GM19193 (cell line): Measurements from ENCODE around the gene PLEKHA6.

Experiments
- POLR2A ChIP-seq: IDR thresholded peaks from 4 replicates; pipeline ENCODE4 v1.6.1; 2011; ENCODE audit not compliant: insufficient read depth, insufficient read length; ENCODE audit errors: extremely low read depth

The PLEKHA6 gene

DNA sequence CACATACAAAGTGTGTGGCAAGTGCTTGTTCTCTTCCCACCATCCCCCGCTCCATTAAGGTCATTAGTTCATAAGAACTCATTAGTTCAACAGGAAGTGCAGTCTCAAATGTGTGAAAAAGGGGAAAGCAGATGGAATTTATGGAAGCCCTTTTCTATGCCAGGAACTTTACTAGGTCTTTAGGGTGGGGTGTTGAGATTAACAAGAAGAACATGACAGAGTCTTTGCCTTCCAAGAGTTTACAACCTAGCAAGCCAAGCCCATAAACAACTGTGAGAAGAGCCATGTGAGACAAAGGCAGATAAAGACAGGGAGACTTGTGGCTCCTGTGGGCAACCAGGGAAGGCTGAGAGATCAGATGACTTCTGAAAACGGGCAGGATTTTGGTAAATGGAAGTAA, 21.4 kb downstream of the PLEKHA6 start:
- no peak for TF ChIP-seq POLR2A

DNA sequence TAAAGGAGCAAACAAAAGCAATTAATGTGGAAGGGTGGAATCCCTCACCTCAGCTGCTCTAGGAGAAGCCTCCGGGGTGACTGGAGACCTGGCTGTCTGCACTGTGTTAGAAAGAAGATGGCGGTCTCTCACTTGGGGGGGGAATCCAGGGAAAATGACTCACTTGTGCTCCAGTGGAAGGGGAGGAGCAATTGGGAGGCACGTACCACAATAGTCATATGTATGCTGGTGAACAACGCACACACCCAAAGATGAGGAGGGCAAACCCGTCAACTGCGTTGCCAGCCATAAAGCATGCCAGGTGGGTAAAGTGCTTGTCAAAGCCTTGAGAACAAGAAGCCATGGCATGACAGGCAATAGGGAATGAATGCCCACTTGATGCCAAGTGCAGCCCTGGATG, 22.1 kb downstream of the PLEKHA6 start:
- TF ChIP-seq POLR2A: no peak

DNA sequence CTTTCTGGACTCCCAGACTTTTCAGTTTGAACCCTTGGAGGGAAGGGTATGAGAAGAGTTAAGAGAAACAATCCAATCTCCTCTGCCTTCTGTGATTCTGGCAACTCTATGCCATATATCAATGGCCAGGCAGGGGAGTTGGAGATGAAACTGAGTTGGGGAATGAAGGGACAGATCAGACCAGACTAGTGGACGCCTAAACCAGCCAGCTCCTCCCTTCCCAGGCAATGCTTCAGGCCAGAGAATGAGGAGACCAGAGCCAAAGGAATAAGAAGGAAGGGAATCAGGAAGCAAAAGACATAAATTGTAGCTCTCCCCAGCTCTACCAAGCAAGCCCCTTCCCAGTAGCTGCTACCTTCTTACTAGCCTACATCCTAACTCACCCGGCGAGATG, 22.7 kb downstream of the PLEKHA6 start:
- no peak for TF ChIP-seq POLR2A

DNA sequence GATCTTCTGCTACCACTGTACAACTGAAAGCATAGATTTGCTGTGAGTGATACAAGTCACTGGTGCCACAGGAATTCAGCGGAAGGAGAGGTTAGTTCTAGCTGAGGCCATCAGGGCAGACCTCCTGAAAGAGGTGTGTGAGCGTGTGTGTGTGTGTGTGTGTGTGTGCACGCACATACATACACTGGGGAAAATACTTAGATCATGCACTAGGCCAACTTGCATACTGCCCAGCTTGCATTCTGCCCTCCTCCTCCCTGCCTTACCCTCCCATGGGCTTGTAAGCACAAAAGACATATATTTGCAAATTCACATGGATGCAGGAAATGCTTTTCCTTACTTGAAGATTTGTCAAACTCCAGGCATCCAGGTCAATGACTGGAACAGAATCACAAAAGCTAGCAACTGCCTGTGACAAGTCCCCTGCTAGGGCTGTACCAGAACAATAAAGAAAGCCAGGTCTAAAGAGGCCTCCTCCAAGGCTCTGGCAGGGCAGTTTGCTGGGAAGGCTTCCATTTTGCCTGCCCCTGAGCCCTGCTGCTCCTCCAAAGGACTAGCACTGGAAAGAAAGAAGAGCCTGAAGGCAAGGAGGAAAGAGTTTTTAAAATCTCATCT, 23.2 kb downstream of the PLEKHA6 start:
- no peak for TF ChIP-seq POLR2A

DNA sequence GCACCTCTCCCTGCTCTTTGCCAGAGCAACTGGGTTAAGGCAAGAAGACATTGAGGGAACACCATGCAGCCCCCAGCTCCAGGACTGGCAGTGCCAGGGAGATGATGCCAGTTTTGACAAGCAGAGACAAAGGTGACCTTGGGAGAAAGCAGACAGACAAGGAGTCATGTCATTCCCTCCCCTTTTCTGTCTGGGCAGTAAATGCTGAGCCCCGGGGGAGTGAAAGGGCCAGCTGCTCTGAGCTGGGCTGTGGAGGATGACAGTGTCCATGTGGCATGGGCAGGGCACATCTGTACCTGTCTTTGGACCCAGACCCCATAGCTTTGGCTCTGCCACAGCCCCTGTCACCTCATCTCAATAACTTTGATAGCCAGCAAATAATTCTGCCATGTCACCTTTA, 24.2 kb downstream of the PLEKHA6 start:
- no peak for TF ChIP-seq POLR2A

DNA sequence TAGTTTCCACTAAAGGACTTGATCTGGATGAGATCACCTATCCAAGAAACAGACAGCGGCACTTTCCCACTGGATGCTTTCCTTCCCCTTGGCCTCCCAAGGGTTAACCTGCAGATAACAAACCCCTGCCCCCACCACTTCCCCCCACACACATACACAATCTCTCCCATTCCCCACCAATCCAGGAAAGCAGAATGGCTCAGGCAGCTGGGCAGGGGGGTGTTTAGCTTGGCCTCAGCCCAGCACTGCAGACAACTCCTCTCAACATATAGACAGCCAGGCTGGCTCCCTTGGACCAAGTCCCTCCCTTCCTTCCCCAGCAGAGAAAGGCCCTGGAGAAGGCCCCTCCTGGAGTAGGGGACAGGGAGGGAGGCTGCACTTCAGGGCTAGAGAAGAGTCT, 24.6 kb downstream of the PLEKHA6 start:
- no peak for TF ChIP-seq POLR2A

DNA sequence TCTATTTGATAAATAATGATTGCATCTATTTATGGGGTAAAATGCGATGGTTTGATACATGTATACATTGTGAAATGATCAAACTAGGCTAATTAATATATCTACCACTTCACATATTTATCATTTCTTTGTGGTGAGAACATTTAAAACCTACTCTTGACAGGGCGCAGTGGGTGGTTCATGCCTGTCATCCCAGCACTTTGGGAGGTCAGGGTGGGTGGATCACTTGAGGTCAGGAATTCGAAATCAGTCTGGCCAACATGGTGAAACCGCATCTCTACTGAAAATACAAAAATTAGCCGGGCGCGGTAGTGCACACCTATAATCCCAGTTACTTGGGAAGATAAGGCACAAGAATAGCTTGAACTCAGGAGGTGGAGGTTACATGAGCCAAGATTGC, 25.3 kb downstream of the PLEKHA6 start:
- no peak for TF ChIP-seq POLR2A

DNA sequence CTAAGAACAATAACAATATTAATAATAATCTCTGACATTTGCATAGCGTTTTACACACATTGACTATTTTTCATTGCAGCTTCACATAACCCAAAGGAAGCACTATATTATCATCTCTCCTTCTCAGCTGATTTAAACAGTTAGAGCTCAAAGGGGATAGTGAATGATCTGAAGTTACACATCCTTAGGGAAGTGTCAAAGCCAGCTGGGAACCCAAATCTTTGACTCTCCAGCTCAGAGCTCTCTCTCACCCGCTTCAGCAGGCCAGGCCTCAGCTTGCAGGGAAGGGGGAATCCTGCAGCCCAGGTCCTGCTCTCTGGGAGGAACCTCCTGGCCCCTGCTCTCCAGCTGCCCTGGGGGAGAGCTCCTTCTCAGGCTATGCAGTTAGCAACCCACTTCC, 26.3 kb downstream of the PLEKHA6 start:
- TF ChIP-seq POLR2A: no peak

DNA sequence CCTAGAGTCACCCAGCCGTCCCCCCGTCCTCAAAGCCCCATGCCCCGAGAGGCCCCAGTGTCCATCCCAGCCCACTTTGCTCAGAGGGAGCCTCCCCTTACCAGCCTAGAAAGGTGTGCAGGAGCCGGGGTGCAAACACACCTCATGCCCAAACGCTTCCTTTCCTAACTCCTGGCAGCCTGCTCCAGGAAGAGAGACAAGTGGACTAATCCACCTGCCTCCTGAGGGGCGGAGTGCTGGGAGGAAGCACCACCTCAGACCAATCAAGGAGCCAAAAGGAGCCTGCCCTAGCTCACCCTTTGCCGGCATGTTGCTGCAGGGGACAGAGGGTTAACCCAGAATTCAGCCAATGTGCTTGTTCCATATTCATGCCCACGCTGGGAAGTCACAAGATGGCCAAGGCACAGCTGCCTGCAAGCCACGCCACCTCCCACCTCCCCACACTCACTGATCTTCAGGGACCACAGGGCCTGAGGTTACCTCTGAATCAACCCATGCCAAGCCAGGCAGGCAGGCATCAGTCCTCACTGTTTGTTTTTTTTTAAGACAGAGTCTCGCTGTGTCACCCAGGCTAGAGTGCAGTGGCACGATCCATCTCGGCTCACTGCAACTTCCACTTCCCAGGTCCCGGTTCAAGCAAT, 27.8 kb downstream of the PLEKHA6 start:
- TF ChIP-seq POLR2A: no peak

DNA sequence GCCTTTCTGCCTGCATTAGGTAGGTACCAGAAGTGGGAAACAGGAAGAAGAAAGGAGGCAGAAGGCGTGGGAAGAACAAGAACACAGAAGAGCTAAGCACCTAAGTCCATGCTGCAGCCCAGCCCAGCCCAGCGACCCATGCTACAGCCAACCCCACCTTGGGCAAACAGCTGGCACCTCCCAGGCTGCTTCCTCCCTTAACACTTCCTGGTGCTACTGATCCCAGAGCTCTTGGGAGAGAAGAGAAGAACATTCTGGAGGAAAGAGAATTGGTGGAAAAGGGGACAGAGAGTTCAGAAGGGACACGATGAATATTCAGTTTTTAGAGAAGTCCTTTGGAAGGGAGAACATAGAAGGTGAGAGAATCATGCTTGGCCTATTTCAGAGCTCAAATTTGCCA, 28.5 kb downstream of the PLEKHA6 start:
- TF ChIP-seq POLR2A: no peak

DNA sequence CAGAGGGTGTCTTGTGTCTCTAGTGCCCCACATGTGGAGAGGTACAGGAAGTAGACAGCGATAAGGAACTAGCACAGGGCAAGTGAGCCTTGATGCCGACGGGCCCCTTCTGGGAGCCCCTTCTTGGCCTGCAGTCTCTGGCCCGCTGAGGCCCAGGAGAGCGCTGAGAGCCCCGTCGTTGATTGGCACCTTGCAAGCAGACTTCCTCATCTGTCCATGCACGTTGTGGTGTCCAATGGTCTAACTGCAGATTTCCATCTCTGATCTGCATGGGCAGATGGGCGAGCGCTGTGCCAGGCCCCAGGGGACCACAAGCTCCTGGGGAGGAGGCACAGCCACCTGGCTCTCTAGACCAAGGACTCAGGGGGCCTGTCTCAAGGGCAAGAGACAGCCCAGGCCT, 32.4 kb downstream of the PLEKHA6 start:
- no peak for TF ChIP-seq POLR2A

DNA sequence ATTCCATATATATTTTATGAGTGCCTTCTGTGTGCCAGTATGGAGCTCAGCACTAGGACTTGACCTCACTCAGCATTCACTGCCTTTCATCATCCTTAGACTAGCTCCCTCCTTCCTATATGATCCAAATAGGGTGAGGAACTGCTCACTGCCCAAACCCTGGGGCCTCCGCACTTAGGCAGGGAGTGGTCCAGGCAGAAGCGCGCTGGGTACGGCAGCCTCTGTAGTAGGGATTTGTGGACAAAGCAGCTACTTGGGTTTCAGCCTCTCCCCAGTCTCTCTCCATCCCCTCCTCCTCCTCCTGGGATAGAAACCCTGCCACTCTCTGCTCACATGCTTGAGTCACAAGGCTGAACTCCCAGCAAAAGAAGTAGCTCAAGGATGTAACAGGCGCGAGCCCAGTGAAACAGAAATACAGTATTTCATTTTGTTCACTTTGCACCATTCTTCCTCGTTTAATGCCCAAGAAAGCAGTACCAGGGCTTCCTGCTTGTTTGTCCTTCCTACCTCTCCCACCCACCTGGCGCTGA, 32.9 kb downstream of the PLEKHA6 start:
- no peak for TF ChIP-seq POLR2A

DNA sequence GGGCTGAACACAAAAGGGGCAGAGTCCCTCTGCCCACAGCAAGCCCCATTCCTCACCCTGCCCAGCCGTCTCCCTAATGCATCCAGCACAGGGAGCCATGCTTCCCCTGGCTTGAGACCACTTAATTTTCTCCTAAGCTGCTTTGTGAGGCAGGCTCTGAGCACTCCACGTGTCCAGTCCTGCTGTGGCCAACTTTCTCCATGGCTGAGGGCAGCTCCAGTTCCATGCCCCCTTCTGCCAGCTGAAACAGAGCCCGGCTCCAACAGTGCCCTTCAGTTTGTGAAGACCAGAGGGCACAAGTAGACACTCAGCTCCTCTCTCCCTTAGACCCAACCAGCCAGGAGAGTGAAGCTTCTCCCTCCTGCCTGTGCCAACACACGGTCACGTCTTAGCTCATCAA, 33.8 kb downstream of the PLEKHA6 start:
- no peak for TF ChIP-seq POLR2A

DNA sequence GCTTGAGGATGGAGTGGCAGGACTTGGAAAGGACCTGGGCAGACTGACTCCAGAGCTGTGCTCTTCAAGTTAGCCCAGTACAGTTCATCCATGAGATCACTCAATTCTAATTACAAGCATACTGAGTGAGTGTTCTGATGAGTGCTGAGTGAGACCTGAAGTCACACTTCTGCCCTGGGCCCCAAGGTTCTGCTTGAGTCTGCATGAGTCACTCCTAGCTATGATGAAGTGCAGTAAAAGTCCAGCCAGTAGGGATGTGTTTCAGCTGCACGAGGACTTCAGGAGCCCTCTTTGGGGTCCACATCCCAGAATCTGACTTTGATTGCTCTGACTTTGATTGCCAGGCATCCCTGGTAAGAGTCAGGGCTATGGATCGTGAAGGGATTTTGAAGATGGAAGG, 35.8 kb downstream of the PLEKHA6 start:
- TF ChIP-seq POLR2A: no peak

DNA sequence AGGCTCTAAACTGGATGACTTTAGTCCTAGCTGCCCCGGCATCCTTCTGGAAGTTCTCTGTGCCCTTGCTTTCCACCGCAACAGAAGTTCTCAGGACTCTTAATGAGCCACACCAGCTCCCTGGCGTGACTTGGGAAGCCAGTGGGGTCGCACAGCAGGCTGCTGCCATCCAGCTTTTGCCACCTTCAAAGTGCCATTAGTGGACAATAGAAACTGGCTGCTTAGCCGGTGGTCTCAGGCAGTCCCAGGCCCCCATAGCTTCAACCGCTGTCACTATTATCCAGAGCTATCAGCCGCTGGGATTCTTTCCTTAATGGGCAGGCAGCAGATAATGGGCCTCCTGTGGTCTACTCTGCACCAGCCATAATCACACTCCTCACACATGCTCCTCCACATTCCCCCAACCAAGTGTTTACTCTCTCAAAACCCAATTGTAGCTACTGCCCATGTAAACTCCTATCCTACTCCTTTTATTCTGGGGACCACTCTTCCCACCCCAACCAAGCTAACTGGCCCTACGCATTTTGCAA, 37.3 kb downstream of the PLEKHA6 start:
- TF ChIP-seq POLR2A: no peak

DNA sequence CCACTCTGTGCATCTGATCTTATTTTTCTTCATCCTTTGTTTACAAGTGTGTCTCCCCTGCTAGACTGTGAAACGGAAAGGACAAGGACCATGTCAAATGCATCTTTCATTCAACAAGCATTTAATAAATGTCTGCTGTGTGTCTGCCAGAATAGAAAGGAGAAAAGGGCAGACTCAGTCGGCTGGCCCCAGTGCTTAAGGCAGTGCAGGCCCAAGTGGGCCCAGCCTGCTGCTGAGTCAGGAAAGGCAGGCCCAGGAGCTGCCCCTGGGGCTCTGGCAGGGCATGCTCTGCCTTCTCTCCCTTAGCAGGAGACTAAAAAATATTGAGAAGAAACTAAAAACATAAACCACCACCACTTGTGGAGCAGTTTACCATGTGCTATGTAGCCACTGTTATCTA, 38.1 kb downstream of the PLEKHA6 start:
- no peak for TF ChIP-seq POLR2A
